ENCODE measurements around the gene DCK. TPM values are rescaled to one million over a fixed set of nuclear protein-coding genes. Genes with fewer than 3 reads are reported as not detected.
"Not testable (repeated sequence)": the region's sequence is repeated elsewhere in the genome, so short reads cannot be mapped to it uniquely, and the experiment has no call there.

Gene DCK
- total RNA-seq, 1 donor from 2014 or later = 16.6 TPM

DNA sequence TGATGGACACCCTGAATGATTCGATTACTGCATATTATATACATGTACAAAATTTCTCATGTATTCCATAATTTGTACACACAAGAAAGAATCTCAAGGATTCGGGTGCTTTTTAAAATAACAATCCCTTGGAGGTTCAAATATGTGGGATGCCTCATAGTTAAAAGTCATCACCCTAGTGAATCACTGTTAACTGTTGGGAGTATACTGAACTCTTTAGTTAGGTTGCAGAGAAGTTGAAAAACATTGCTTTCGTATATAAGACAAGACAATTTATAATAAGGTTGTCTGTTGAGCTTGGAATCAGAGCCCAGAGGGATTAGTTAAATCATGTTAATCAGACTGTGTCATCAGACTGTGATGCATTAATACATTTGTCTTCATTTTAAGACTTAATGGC lies 15.6 kb downstream of the DCK start:
- TF ChIP-seq, protein P1, sequence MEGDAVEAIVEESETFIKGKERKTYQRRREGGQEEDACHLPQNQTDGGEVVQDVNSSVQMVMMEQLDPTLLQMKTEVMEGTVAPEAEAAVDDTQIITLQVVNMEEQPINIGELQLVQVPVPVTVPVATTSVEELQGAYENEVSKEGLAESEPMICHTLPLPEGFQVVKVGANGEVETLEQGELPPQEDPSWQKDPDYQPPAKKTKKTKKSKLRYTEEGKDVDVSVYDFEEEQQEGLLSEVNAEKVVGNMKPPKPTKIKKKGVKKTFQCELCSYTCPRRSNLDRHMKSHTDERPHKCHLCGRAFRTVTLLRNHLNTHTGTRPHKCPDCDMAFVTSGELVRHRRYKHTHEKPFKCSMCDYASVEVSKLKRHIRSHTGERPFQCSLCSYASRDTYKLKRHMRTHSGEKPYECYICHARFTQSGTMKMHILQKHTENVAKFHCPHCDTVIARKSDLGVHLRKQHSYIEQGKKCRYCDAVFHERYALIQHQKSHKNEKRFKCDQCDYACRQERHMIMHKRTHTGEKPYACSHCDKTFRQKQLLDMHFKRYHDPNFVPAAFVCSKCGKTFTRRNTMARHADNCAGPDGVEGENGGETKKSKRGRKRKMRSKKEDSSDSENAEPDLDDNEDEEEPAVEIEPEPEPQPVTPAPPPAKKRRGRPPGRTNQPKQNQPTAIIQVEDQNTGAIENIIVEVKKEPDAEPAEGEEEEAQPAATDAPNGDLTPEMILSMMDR (IDR thresholded peaks at IDR 0.05) = no peak
- ATAC-seq (no peak), DNase-seq (no peak)
- Histone ChIP-seq H3K27me3 (no peaks in the 10 kb centered on the region), H3K36me3 (no peaks in the 10 kb centered on the region), H3K9me3 (no peaks in the 10 kb centered on the region), H3K27ac (no peak overlapping the region), H3K4me1 (no peaks in the 10 kb centered on the region), H3K4me3 (no peak overlapping the region)
- intact Hi-C loops (cut with DNase I) = no loop called here

DNA sequence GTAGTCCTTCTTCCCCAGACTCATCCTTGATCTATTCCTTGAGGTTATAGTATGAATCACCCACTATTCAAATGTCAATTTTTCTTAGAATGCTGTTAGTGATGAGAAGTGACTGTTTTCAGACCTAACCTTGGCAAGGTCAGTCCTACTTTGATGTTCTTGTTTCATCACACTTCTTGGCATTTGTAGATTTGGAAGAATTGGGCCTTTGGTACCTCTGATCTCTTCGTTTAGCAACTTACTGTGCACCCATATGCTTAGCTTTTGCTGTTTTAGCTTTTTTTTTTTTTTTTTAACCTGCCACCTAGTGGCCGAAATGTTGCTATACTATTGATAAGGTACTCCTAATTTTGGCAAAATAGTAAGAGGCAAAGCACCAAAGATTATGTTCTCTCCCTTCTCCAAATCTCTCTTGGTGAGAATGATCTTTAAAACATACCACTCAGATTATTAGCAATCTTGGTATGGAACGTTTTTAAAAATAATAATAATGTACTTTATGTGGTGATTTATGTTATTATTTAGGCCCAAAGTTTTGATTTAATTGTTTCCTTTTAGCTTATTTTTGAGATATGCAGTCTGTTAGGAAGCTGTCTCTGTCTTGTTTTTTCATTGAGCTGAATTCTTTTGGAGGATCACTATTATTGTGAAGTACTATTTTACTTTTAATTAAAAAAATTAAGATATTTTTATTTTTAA lies 16.6 kb downstream of the DCK start:
- H3K4me1 ChIP-seq = no peaks in the 10 kb centered on the region
- no peak overlapping the region for H3K4me3 ChIP-seq
- H3K27me3 ChIP-seq = no peaks in the 10 kb centered on the region
- ATAC-seq = peak; percentile 55
- no peak for DNase-seq
- no peaks in the 10 kb centered on the region for H3K9me3 ChIP-seq
- H3K27ac ChIP-seq = no peak overlapping the region
- intact Hi-C loops (cut with DNase I) = no loop called here
- TF ChIP-seq, protein P1 (IDR thresholded peaks at IDR 0.05) = peak; percentile 71
- no peaks in the 10 kb centered on the region for H3K36me3 ChIP-seq

- Histone ChIP-seq H3K4me1 (no peaks in the 10 kb centered on the region), H3K9me3 (no peaks in the 10 kb centered on the region), H3K27ac (no peak overlapping the region), H3K27me3 (no peaks in the 10 kb centered on the region), H3K36me3 (no peaks in the 10 kb centered on the region), H3K4me3 (no peak overlapping the region)
- DNase-seq (no peak), ATAC-seq (no peak)
- TF ChIP-seq, protein P1 (IDR thresholded peaks at IDR 0.05) = no peak
- intact Hi-C loops (cut with DNase I) = no loop called here
Observed at GRCh38 chr4:71011451-71011850, 18.0 kb downstream of the DCK start.

- H3K9me3 ChIP-seq; ATAC-seq; H3K4me1 ChIP-seq; H3K27me3 ChIP-seq; H3K4me3 ChIP-seq; intact Hi-C loops (cut with DNase I); H3K27ac ChIP-seq; H3K36me3 ChIP-seq; DNase-seq: not testable (repeated sequence)
Observed at GRCh38 chr4:71017391-71017790, 23.9 kb downstream of the DCK start.

DNA sequence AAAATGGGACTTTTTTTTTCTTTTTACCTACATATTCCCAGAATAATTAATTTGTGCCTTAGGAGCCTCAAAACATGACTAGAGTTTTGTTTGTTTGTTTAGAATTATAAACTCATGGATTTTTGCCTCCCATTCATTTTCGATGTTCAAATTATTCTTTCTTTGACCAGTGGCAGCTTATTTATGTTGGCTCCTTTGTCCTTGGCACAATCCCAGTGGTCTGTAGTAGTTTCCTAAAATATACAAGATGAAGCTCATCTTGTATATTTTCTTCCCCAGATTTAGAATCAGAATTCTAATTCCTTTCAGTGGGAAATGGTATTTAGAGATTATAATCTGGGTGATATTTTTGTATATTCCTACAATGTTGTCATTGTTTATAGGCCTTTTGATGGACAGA lies 27.2 kb downstream of the DCK start:
- no peaks in the 10 kb centered on the region for H3K27me3 ChIP-seq
- TF ChIP-seq, protein P1 (IDR thresholded peaks at IDR 0.05) = no peak
- H3K4me1 ChIP-seq = peaks cover 1% of the 10 kb centered on the region
- no peak overlapping the region for H3K27ac ChIP-seq
- H3K9me3 ChIP-seq = no peaks in the 10 kb centered on the region
- no peaks in the 10 kb centered on the region for H3K36me3 ChIP-seq
- no peak for ATAC-seq
- intact Hi-C loops (cut with DNase I) = no loop called here
- H3K4me3 ChIP-seq = no peak overlapping the region
- DNase-seq = no peak

DNA sequence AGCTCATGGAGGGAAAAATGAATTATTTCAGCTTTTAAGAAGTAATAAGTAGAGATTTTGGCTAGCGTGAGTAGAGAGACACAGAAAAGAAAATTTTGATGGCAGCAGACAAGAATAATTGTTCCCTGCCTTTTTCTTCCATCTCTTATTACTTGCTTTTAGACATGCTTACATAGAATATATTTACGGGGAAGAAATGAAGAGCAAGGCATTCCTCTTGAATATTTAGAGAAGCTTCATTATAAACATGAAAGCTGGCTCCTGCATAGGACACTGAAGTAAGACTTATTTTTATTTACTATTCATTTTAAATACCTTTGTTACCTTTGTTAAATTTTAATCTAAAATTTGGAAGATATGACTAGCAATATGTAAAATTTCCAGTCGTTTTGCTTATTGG lies 32.2 kb downstream of the DCK start:
- ATAC-seq (no peak), DNase-seq (no peak)
- H3K27me3 ChIP-seq = no peaks in the 10 kb centered on the region
- H3K27ac ChIP-seq = no peak overlapping the region
- no peaks in the 10 kb centered on the region for H3K9me3 ChIP-seq
- TF ChIP-seq, protein P1 (IDR thresholded peaks at IDR 0.05) = no peak
- peaks cover 4% of the 10 kb centered on the region for H3K4me1 ChIP-seq
- intact Hi-C loops (cut with DNase I) = no loop called here
- H3K36me3 ChIP-seq = peaks cover 22% of the 10 kb centered on the region
- H3K4me3 ChIP-seq = no peak overlapping the region

Data from upper lobe of right lung (tissue), 1 donor.